RPMI7951 (cell line): ENCODE data around the gene ANK2. TPM values are rescaled to one million over a fixed set of nuclear protein-coding genes. Genes with fewer than 3 reads are reported as not detected.

ENCODE experiments used
- DNase-seq: peaks from one replicate; pipeline ENCODE4 v3.0.0-alpha.2; 2012; ENCODE audit warnings: low read depth
- total RNA-seq: library from RNA; depleted of rRNA; stranded (reverse); fragments of >200 nt; shearing (Covaris generic); gene quantifications from 2 replicates; pipeline ENCODE4 v1.2.3, GENCODE V29; 2014

The ANK2 gene
- total RNA-seq, 1 experiment from 2014 or later: 10.5 TPM

GRCh38 chr4:113288257-113288656, 238.8 kb downstream of the ANK2 start:
- no peak for DNase-seq

GRCh38 chr4:113288696-113289095, 239.2 kb downstream of the ANK2 start:
- DNase-seq: no peak

- DNase-seq: no peak
Observed at GRCh38 chr4:113289766-113290165, 240.3 kb downstream of the ANK2 start.

GRCh38 chr4:113290666-113291065, 241.2 kb downstream of the ANK2 start:
- DNase-seq: no peak

- DNase-seq: no peak
Observed at GRCh38 chr4:113292371-113293042, 243.1 kb downstream of the ANK2 start.

- no peak for DNase-seq
Observed at GRCh38 chr4:113293043-113293560, 243.6 kb downstream of the ANK2 start.

GRCh38 chr4:113293674-113294073, 244.2 kb downstream of the ANK2 start:
- DNase-seq: no peak

GRCh38 chr4:113294908-113295307, 245.5 kb downstream of the ANK2 start:
- DNase-seq: no peak

- peak; percentile 19 for DNase-seq
Observed at GRCh38 chr4:113300471-113300928, 251.0 kb downstream of the ANK2 start.

- DNase-seq: no peak
Observed at GRCh38 chr4:113302051-113302450, 252.6 kb downstream of the ANK2 start.

- DNase-seq: no peak
Observed at GRCh38 chr4:113303315-113303714, 253.9 kb downstream of the ANK2 start.

- DNase-seq: no peak
Observed at GRCh38 chr4:113311047-113311446, 261.6 kb downstream of the ANK2 start.

- DNase-seq: no peak
Observed at GRCh38 chr4:113312529-113312928, 263.1 kb downstream of the ANK2 start.

GRCh38 chr4:113314426-113314825, 265.0 kb downstream of the ANK2 start:
- DNase-seq: no peak

GRCh38 chr4:113316879-113317278, 267.4 kb downstream of the ANK2 start:
- DNase-seq: no peak

GRCh38 chr4:113317523-113317922, 268.1 kb downstream of the ANK2 start:
- DNase-seq: no peak

- DNase-seq: no peak
Observed at GRCh38 chr4:113322736-113323135, 273.3 kb downstream of the ANK2 start.

GRCh38 chr4:113325876-113326615, 276.6 kb downstream of the ANK2 start:
- DNase-seq: no peak

- DNase-seq: peak; percentile 3
Observed at GRCh38 chr4:113327494-113327893, 278.0 kb downstream of the ANK2 start.

- DNase-seq: peak; percentile 7
Observed at GRCh38 chr4:113328514-113328913, 279.1 kb downstream of the ANK2 start.

- DNase-seq: no peak
Observed at GRCh38 chr4:113330200-113330599, 280.7 kb downstream of the ANK2 start.

- no peak for DNase-seq
Observed at GRCh38 chr4:113331811-113332210, 282.4 kb downstream of the ANK2 start.

GRCh38 chr4:113332701-113333100, 283.2 kb downstream of the ANK2 start:
- DNase-seq: no peak
